CD4-positive, alpha-beta T cell (primary cell): ENCODE results near the gene TRMT10A. TPM values are rescaled to one million over a fixed set of nuclear protein-coding genes. Genes with fewer than 3 reads are reported as not detected.

Experiments used
- ATAC-seq: fragments of 200-7000 bp; cut with Tn5 transposase; one replicate; pipeline ENCODE4 v1.10.0; 2022; ENCODE audit warnings: mild to moderate bottlenecking; ENCODE audit not compliant: poor library complexity
- CTCF ChIA-PET: fragments of 350-600 bp; sonication (Branson Sonifier 250); formaldehyde crosslinking; loops from one replicate; lab custom pipeline; 2021; ENCODE audit warnings: antibody characterized with exemption, inconsistent platforms; lab: Charles Lee
- POLR2A ChIA-PET: fragments of 350-600 bp; sonication (Branson Sonifier 250); formaldehyde crosslinking; loops from one replicate; lab custom pipeline; 2021; ENCODE audit warnings: antibody characterized with exemption, inconsistent platforms; lab: Charles Lee
- DNase-seq, 14 experiments: peaks; one replicate each; pipeline ENCODE4 v3.0.0-alpha.2; 2013 to 2020; ENCODE audit warnings: mixed read lengths in 2 of 14
- H3K27ac ChIP-seq, 2 donors: one replicate each; pipeline versions ENCODE4 v1.5.1 to v1.7.0; 2013; ENCODE audit warnings: low read length in 2 of 2, low read depth in 1 of 2, mild to moderate bottlenecking in 1 of 2
- H3K27me3 ChIP-seq, 2 experiments: 1 replicate in 1 of 2; 2 replicates in 1 of 2; pipeline versions ENCODE4 v1.6.1 to v1.7.0; 2013; ENCODE audit warnings: low read length in 2 of 2, control low read depth in 1 of 2, mild to moderate bottlenecking in 1 of 2, moderate library complexity in 1 of 2; ENCODE audit not compliant: insufficient read depth in 2 of 2, control insufficient read depth in 1 of 2
- H3K36me3 ChIP-seq: one replicate; pipeline ENCODE4 v1.6.1; 2013; ENCODE audit warnings: low read length, control low read depth; ENCODE audit not compliant: insufficient read depth
- H3K4me1 ChIP-seq: one replicate; pipeline ENCODE4 v1.6.1; 2013; ENCODE audit warnings: low read length, control low read depth; ENCODE audit not compliant: insufficient read depth
- H3K4me3 ChIP-seq: one replicate; pipeline ENCODE4 v1.5.1; 2013; ENCODE audit warnings: mild to moderate bottlenecking, low read length, moderate library complexity
- H3K9me3 ChIP-seq, 2 experiments: 1 replicate in 1 of 2; 2 replicates in 1 of 2; pipeline versions ENCODE4 v1.6.1 to v1.7.0; 2013; ENCODE audit warnings: low read length in 2 of 2, mild to moderate bottlenecking in 2 of 2, control low read depth in 1 of 2, moderate library complexity in 1 of 2; ENCODE audit not compliant: control insufficient read depth in 1 of 2, insufficient read depth in 1 of 2
- H3K27ac Mint-ChIP-seq: one replicate; pipeline ENCODE4 v1.8.0; 2020; ENCODE audit warnings: mixed read lengths
- H3K27me3 Mint-ChIP-seq: one replicate; pipeline ENCODE4 v1.8.0; 2021; ENCODE audit warnings: mixed read lengths
- H3K36me3 Mint-ChIP-seq: one replicate; pipeline ENCODE4 v1.8.0; 2021; ENCODE audit warnings: low read depth, mixed read lengths
- H3K4me1 Mint-ChIP-seq: one replicate; pipeline ENCODE4 v1.8.0; 2021; ENCODE audit warnings: low read depth, mixed read lengths
- H3K4me3 Mint-ChIP-seq: one replicate; pipeline ENCODE4 v1.8.0; 2020; ENCODE audit warnings: mild to moderate bottlenecking, mixed read lengths
- H3K9me3 Mint-ChIP-seq: one replicate; pipeline ENCODE4 v1.8.0; 2020; ENCODE audit warnings: mixed read lengths
- CTCF ChIP-seq: fragments of 200-600 bp; IDR thresholded peaks from one replicate; pipeline ENCODE4 v1.8.0; 2022; ENCODE audit warnings: antibody characterized with exemption, mild to moderate bottlenecking
- intact Hi-C, 2 experiments: fragments of 100-400 bp; cut with DNase I in 1 of 2; cut with micrococcal nuclease in 1 of 2; formaldehyde crosslinking; loops; one replicate each; pipeline versions ENCODE4 v1.15.1 to v1.9.0; 2023 to 2025; cut with DNase I, micrococcal nuclease
- total RNA-seq, 174 experiments: library from RNA in 2 of 174; stranded (reverse) in 2 of 174; gene quantifications; one replicate each; pipeline ENCODE4 v1.2.3 and lab custom pipeline; 2021 to 2026

TRMT10A gene
- total RNA-seq, 2 experiments from 2014 or later: 1.6 to 2.0 TPM

GRCh38 chr4:99594818-99595217 is 31.0 kb upstream of the TRMT10A start:
- Mint-ChIP-seq H3K27ac (no peak overlapping the region), H3K27me3 (no peaks in the 10 kb centered on the region), H3K36me3 (no peaks in the 10 kb centered on the region), H3K4me1 (no peaks in the 10 kb centered on the region), H3K4me3 (no peak overlapping the region), H3K9me3 (no peaks in the 10 kb centered on the region)
- intact Hi-C loops: no loop called here
- Histone ChIP-seq H3K4me3 (no peak overlapping the region), H3K36me3 (no peaks in the 10 kb centered on the region), H3K27me3 (peaks cover 0 to 6% of the 10 kb centered on the region in 2 experiments), H3K4me1 (no peaks in the 10 kb centered on the region), H3K27ac (no peak overlapping the region), H3K9me3 (no peaks in the 10 kb centered on the region)
- ATAC-seq (no peak), DNase-seq (no peak)
- no peak for TF ChIP-seq CTCF
- ChIA-PET POLR2A (no interaction called here), CTCF (no interaction called here)

GRCh38 chr4:99593781-99594641 is 30.2 kb upstream of the TRMT10A start:
- Mint-ChIP-seq H3K27ac (no peak overlapping the region), H3K9me3 (no peaks in the 10 kb centered on the region), H3K4me3 (no peak overlapping the region), H3K4me1 (no peaks in the 10 kb centered on the region), H3K36me3 (no peaks in the 10 kb centered on the region), H3K27me3 (no peaks in the 10 kb centered on the region)
- ATAC-seq (no peak), DNase-seq (no peak)
- intact Hi-C loops: no loop called here
- H3K27me3 ChIP-seq: peaks cover 0 to 4% of the 10 kb centered on the region in 2 experiments
- ChIA-PET POLR2A (no interaction called here), CTCF (no interaction called here)
- no peaks in the 10 kb centered on the region for H3K4me1 ChIP-seq
- no peaks in the 10 kb centered on the region for H3K36me3 ChIP-seq
- H3K4me3 ChIP-seq: no peak overlapping the region
- no peaks in the 10 kb centered on the region for H3K9me3 ChIP-seq
- no peak for TF ChIP-seq CTCF
- H3K27ac ChIP-seq: no peak overlapping the region

GRCh38 chr4:99591757-99592156 is 27.9 kb upstream of the TRMT10A start:
- ATAC-seq (no peak), DNase-seq (no peak)
- Histone ChIP-seq H3K4me3 (no peak overlapping the region), H3K27me3 (no peaks in the 10 kb centered on the region), H3K36me3 (no peaks in the 10 kb centered on the region), H3K27ac (no peak overlapping the region), H3K4me1 (no peaks in the 10 kb centered on the region), H3K9me3 (no peaks in the 10 kb centered on the region)
- H3K36me3 Mint-ChIP-seq: no peaks in the 10 kb centered on the region
- no peaks in the 10 kb centered on the region for H3K9me3 Mint-ChIP-seq
- no peak overlapping the region for H3K4me3 Mint-ChIP-seq
- H3K27me3 Mint-ChIP-seq: no peaks in the 10 kb centered on the region
- no peaks in the 10 kb centered on the region for H3K4me1 Mint-ChIP-seq
- intact Hi-C loops: no loop called here
- TF ChIP-seq CTCF: no peak
- ChIA-PET POLR2A (no interaction called here), CTCF (no interaction called here)
- no peak overlapping the region for H3K27ac Mint-ChIP-seq
